ENCODE results near the gene CWC25.

Gene CWC25

DNA sequence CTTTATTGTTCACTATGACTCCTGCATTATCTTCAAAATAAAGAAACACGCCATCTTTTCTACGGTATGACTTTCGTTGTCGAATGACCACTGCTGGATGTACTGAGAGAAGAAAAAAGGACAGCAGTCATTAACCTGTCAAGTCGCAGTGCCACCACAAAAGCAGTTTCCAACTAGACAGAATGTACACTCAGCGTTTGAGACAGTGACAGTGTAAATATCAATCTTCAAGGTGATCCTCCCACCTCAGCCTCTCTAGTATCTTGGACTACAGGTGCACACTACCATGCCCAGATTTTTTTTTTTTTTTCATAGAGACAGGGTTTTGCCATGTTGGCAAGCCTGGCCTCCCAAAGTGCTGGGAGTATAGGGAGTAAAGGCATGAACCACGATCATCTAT is 25.3 kb upstream of the CWC25 start:
- FAIRE-seq (no peak), DNase-seq (ENCODE audit: insufficient read length, low spot score) (no peak)
- TF ChIP-seq, protein P1, sequence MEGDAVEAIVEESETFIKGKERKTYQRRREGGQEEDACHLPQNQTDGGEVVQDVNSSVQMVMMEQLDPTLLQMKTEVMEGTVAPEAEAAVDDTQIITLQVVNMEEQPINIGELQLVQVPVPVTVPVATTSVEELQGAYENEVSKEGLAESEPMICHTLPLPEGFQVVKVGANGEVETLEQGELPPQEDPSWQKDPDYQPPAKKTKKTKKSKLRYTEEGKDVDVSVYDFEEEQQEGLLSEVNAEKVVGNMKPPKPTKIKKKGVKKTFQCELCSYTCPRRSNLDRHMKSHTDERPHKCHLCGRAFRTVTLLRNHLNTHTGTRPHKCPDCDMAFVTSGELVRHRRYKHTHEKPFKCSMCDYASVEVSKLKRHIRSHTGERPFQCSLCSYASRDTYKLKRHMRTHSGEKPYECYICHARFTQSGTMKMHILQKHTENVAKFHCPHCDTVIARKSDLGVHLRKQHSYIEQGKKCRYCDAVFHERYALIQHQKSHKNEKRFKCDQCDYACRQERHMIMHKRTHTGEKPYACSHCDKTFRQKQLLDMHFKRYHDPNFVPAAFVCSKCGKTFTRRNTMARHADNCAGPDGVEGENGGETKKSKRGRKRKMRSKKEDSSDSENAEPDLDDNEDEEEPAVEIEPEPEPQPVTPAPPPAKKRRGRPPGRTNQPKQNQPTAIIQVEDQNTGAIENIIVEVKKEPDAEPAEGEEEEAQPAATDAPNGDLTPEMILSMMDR (IDR thresholded peaks at IDR 0.05; ENCODE audit: insufficient read depth, missing control alignments): no peak

DNA sequence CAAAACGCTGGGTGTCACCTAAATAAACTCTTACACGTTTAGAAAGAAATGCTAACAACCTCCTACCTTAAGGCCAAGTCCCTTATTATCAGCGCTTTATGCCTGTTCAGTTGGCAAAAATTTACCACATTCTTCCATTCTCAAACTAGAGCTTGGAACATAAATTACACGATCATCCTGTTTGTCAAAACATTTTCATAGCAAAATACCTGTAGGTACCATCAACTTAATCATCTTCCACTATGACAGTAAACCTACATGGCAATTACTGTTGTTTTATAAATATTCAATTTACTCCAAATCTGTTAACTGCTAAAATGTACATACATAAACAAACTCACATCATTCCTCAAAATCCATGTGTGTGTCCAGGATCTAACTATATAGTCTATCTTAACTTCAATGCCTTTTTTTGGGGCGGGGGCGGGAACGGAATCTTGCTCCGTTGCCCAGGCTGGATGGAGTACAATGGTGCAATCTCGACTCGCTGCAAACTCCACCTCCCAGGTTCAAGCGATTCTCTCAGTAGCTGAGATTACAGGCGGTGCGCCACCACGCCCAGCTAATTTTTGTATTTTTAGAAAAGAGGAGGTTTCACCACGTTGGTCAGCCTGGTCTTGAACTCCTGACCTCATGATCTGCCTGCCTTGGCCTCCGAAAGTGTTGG is 24.0 kb upstream of the CWC25 start:
- DNase-seq (ENCODE audit: insufficient read length, low spot score) (no peak), FAIRE-seq (no peak)
- TF ChIP-seq, protein P1 (IDR thresholded peaks at IDR 0.05; ENCODE audit: insufficient read depth, missing control alignments): no peak

DNA sequence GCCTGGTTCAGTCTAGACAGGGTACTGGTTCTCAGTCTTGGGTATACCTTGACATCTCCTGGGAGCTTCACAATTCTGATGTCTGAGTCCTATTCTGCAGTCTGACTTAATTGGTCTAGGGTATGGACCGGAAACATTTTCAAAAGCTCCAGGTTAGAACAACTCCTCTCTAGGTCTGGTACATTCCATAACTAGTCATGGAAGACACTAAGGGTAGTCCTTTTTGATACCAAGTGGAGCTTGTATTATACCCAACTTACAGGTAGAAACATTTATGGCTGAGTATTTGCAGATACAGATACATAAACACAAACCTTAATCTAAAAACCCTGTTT is 23.4 kb upstream of the CWC25 start:
- FAIRE-seq (no peak), DNase-seq (ENCODE audit: insufficient read length, low spot score) (no peak)
- TF ChIP-seq, protein P1 (IDR thresholded peaks at IDR 0.05; ENCODE audit: insufficient read depth, missing control alignments): no peak

DNA sequence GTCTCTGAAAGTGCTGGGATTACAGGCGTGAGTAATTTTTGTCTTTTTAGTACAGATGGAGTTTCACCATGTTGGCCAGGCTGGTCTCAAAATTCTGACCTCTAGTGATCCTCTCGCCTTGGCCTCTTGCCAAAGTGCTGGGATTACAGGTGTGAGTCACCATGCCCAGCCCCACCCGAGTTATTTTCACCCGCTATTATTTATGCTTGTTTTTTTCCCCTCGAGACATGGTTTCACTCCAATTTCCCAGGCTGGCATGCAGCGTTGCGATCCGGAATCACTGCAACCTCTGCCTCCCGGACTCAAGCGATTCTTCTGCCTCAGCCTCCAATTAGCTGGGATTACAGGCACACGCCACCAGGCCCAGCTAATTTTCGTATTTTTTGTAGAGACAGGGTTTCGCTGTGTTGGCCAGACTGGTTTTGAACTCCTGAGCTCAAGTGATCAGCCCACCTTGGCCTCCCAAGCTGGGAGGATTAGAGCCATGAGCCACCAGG is 19.2 kb upstream of the CWC25 start:
- FAIRE-seq: no peak
- no peak for DNase-seq (ENCODE audit: insufficient read length, low spot score)
- TF ChIP-seq, protein P1 (IDR thresholded peaks at IDR 0.05; ENCODE audit: insufficient read depth, missing control alignments): no peak

DNA sequence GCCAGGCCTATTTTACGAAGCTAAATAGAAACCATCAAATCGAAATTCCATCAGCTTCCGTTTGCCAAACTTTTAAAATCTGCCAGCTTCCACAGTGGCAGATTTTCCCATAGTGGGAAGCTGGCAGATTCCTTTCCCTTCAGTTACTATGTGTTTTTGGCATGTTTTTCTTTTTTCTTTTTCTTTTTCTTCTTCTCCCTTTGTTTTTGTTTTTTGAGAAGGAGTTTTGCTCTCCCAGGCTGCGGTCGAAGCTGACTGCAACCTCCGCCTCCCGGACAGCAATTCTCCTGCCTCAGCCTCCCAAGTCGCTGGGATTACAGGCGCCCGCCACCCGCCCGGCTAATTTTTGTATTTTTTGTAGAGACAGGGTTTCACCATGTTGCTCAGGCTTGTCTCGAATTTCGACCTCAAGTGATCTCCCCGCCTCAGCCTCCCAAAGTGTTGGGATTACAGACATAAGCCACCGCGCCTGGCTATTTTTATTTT is 684 bp upstream of the CWC25 start:
- no peak for FAIRE-seq
- TF ChIP-seq, protein P1 (IDR thresholded peaks at IDR 0.05; ENCODE audit: insufficient read depth, missing control alignments): no peak
- DNase-seq (ENCODE audit: insufficient read length, low spot score): no peak

DNA sequence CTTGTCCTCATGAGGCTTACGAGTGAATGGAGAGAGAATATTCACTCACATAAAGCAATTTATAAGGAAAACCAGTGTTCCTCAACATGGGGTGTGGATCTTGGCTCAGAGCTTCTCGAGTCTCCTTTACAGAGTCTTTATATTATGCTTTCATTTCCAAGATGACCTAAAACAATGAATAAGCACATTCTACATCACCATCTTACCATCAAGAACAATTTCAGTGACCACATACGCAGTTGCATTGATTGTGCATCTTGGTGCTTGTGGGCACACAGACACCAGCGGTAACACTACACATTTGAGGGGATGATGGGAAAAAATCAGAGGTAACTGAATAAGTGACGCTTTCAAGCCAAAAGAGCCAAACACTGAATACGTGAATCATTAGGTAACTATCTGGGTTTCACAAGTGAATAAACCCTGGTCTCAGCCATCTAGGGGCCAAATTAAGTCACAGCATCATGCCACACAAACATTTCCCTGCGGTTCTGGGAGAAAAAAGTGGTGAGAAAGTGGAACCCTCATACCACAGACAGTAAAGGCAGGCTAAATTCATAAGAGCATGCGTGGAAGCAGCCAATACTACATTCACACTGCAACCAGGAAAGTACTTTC is 9.4 kb downstream of the CWC25 start:
- DNase-seq (ENCODE audit: insufficient read length, low spot score): no peak
- FAIRE-seq: no peak
- TF ChIP-seq, protein P1 (IDR thresholded peaks at IDR 0.05; ENCODE audit: insufficient read depth, missing control alignments): no peak

DNA sequence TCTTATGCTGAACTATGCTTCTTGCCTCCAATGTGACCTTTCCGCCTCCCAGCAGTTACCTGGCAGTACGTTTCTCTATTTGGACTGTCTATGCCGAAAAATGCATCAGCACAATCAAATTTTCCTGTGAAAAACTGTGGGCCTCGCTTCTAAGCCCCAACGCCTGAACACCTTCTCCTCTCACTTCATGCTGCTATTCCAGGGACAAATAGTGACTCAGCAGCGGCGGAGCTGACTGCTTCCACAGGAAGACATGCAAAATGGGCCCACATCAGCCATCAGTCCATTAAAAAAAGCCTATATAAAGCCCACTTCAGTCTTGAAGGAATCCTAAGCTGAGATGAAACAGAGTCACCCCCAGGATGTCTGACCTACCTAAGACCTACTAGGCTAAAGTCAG is 15.3 kb downstream of the CWC25 start:
- TF ChIP-seq, protein P1 (IDR thresholded peaks at IDR 0.05; ENCODE audit: insufficient read depth, missing control alignments): no peak
- FAIRE-seq: no peak
- DNase-seq (ENCODE audit: insufficient read length, low spot score): no peak
